HL-60 (cell line): ENCODE results near the gene IFNL1.

Experiments
- DNase-seq, 2 experiments: peaks; one replicate each; pipeline ENCODE4 v3.0.0-alpha.2; 2010 to 2020; ENCODE audit warnings: low read depth in 1 of 2, low spot score in 1 of 2
- H3K27ac ChIP-seq: fragments of 250-450 bp; sonication (Bioruptor Pico); replicated peaks from 2 replicates; pipeline ENCODE4 v1.5.1; 2020; ENCODE audit warnings: mild to moderate bottlenecking, moderate library complexity
- H3K27me3 ChIP-seq: fragments of 250-450 bp; sonication (Bioruptor Pico); 2 replicates; pipeline ENCODE4 v1.5.1; 2021; ENCODE audit warnings: mild to moderate bottlenecking, moderate library complexity; ENCODE audit not compliant: insufficient read depth, poor library complexity, severe bottlenecking
- H3K4me3 ChIP-seq: replicated peaks from 2 replicates; pipeline ENCODE4 v1.5.1; 2011; ENCODE audit warnings: mild to moderate bottlenecking, control low read depth, low read length; ENCODE audit not compliant: insufficient read depth
- GABPA ChIP-seq: IDR thresholded peaks from 2 replicates; pipeline ENCODE4 v1.6.1; 2012; ENCODE audit warnings: low read depth
- POLR2AphosphoS5 ChIP-seq: IDR thresholded peaks from 2 replicates; pipeline ENCODE4 v1.6.1; 2012; ENCODE audit warnings: low read depth
- SPI1 ChIP-seq: IDR thresholded peaks from 2 replicates; pipeline ENCODE4 v1.6.1; 2012; ENCODE audit warnings: low read depth, mild to moderate bottlenecking, borderline replicate concordance
- TF ChIP-seq, protein P1 (sequence below): IDR thresholded peaks from one replicate; pipeline ENCODE4 v1.5.1; 2011; ENCODE audit warnings: low read length, control low read depth, inconsistent platforms; ENCODE audit not compliant: insufficient read depth
- TF ChIP-seq, protein P2 (sequence below): IDR thresholded peaks from 2 replicates; pipeline ENCODE4 v1.6.1; 2012; ENCODE audit warnings: low read depth; ENCODE audit not compliant: insufficient replicate concordance

The IFNL1 gene

DNA sequence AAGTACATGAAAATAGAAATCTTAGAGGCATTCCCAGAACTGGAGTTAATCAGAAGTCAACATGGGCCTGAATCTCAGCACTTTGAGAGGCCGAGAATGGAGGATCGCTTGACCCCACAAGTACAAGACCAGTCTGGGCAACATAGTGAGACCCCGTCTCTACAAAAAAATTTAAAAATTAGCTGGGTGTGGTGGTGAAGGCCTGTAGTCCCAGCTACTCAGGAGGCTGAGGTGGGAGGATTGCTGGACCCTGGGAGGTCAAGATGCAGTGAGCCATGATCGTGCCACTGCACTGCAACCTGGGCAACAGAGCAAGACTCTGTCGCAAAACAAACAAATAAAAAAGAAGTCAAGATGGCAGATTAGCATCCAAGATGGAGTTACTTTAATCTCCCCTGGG, 19.5 kb upstream of the IFNL1 start:
- no peak for DNase-seq
- Histone ChIP-seq H3K27me3 (no peaks in the 10 kb centered on the region), H3K27ac (no peak overlapping the region), H3K4me3 (no peak overlapping the region)
- no peak for TF ChIP-seq POLR2AphosphoS5
- TF ChIP-seq, protein P1, sequence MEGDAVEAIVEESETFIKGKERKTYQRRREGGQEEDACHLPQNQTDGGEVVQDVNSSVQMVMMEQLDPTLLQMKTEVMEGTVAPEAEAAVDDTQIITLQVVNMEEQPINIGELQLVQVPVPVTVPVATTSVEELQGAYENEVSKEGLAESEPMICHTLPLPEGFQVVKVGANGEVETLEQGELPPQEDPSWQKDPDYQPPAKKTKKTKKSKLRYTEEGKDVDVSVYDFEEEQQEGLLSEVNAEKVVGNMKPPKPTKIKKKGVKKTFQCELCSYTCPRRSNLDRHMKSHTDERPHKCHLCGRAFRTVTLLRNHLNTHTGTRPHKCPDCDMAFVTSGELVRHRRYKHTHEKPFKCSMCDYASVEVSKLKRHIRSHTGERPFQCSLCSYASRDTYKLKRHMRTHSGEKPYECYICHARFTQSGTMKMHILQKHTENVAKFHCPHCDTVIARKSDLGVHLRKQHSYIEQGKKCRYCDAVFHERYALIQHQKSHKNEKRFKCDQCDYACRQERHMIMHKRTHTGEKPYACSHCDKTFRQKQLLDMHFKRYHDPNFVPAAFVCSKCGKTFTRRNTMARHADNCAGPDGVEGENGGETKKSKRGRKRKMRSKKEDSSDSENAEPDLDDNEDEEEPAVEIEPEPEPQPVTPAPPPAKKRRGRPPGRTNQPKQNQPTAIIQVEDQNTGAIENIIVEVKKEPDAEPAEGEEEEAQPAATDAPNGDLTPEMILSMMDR = no peak
- TF ChIP-seq, protein P2, sequence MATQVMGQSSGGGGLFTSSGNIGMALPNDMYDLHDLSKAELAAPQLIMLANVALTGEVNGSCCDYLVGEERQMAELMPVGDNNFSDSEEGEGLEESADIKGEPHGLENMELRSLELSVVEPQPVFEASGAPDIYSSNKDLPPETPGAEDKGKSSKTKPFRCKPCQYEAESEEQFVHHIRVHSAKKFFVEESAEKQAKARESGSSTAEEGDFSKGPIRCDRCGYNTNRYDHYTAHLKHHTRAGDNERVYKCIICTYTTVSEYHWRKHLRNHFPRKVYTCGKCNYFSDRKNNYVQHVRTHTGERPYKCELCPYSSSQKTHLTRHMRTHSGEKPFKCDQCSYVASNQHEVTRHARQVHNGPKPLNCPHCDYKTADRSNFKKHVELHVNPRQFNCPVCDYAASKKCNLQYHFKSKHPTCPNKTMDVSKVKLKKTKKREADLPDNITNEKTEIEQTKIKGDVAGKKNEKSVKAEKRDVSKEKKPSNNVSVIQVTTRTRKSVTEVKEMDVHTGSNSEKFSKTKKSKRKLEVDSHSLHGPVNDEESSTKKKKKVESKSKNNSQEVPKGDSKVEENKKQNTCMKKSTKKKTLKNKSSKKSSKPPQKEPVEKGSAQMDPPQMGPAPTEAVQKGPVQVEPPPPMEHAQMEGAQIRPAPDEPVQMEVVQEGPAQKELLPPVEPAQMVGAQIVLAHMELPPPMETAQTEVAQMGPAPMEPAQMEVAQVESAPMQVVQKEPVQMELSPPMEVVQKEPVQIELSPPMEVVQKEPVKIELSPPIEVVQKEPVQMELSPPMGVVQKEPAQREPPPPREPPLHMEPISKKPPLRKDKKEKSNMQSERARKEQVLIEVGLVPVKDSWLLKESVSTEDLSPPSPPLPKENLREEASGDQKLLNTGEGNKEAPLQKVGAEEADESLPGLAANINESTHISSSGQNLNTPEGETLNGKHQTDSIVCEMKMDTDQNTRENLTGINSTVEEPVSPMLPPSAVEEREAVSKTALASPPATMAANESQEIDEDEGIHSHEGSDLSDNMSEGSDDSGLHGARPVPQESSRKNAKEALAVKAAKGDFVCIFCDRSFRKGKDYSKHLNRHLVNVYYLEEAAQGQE = no peak
- no peak for TF ChIP-seq GABPA
- TF ChIP-seq SPI1 = no peak

GRCh38 chr19:39277598-39277997, 18.6 kb upstream of the IFNL1 start:
- Histone ChIP-seq H3K27ac (no peak overlapping the region), H3K4me3 (no peak overlapping the region), H3K27me3 (no peaks in the 10 kb centered on the region)
- no peak for TF ChIP-seq SPI1
- DNase-seq = no peak

- H3K27ac ChIP-seq = no peak overlapping the region
- no peaks in the 10 kb centered on the region for H3K27me3 ChIP-seq
- TF ChIP-seq GABPA = no peak
- TF ChIP-seq, protein P1 = no peak
- TF ChIP-seq POLR2AphosphoS5 = no peak
- TF ChIP-seq, protein P2 = no peak
- TF ChIP-seq SPI1 = no peak
- no peak for DNase-seq
- H3K4me3 ChIP-seq = no peak overlapping the region
Measured at GRCh38 chr19:39282021-39282420, 14.2 kb upstream of the IFNL1 start.

- no peak for DNase-seq
- Histone ChIP-seq H3K27ac (no peak overlapping the region), H3K27me3 (no peaks in the 10 kb centered on the region), H3K4me3 (no peak overlapping the region)
- TF ChIP-seq GABPA (no peak), POLR2AphosphoS5 (no peak), SPI1 (no peak)
- TF ChIP-seq, protein P1 = no peak
- TF ChIP-seq, protein P2 = no peak
Measured at GRCh38 chr19:39284032-39284431, 12.2 kb upstream of the IFNL1 start.
